Left lung (tissue), 14 donors: ENCODE data around the gene OR10AD1. TPM values are rescaled to one million over a fixed set of nuclear protein-coding genes. Genes with fewer than 3 reads are reported as not detected.
"Not testable (repeated sequence)": the region's sequence is repeated elsewhere in the genome, so short reads cannot be mapped to it uniquely, and the experiment has no call there.

Source experiments
- ATAC-seq: fragments of 200-7000 bp; cut with Tn5 transposase; one replicate; pipeline ENCODE4 v1.9.1; 2020; ENCODE audit warnings: moderate library complexity
- DNase-seq, 4 donors: peaks; one replicate each; pipeline ENCODE4 v3.0.0-alpha.2; 2013 to 2020
- H3K27ac ChIP-seq, 2 donors: fragments of 200-600 bp; sonication (generic) in 1 of 2; one replicate each; pipeline versions ENCODE4 v1.5.0 to v1.8.0; 2020 to 2021
- H3K27me3 ChIP-seq, 2 donors: fragments of 200-600 bp; sonication (generic) in 1 of 2; one replicate each; pipeline versions ENCODE4 v1.5.0 to v1.8.0; 2020 to 2021
- H3K36me3 ChIP-seq, 2 donors: fragments of 200-600 bp; sonication (generic) in 1 of 2; one replicate each; pipeline versions ENCODE4 v1.5.0 to v1.8.0; 2020 to 2021
- H3K4me1 ChIP-seq, 2 donors: fragments of 200-600 bp; one replicate each; pipeline ENCODE4 v1.8.0; 2021
- H3K4me3 ChIP-seq, 2 donors: fragments of 200-600 bp; sonication (generic) in 1 of 2; one replicate each; pipeline versions ENCODE4 v1.5.0 to v1.8.0; 2020 to 2021; ENCODE audit warnings: mild to moderate bottlenecking in 1 of 2
- H3K9me3 ChIP-seq, 2 donors: fragments of 200-600 bp; sonication (generic) in 1 of 2; one replicate each; pipeline versions ENCODE4 v1.5.0 to v1.8.0; 2020 to 2021
- CTCF ChIP-seq, 2 donors: fragments of 200-600 bp; sonication (generic) in 1 of 2; IDR thresholded peaks; one replicate each; pipeline versions ENCODE4 v1.5.0 to v1.8.0; 2021; ENCODE audit warnings: antibody characterized with exemption in 2 of 2
- intact Hi-C, 2 donors: fragments of 100-400 bp; cut with DNase I; formaldehyde crosslinking; loops; one replicate each; pipeline versions ENCODE4 v1.11.2 to v1.14.2; 2022
- long read RNA-seq, 12 donors: library from polyadenylated mRNA in 2 of 12; unstranded in 2 of 12; transcript quantifications; one replicate each; pipeline ENCODE4 v2.0.0 and lab custom pipeline, GENCODE V29; 2019 to 2026
- polyA plus RNA-seq, 6 donors: library from polyadenylated mRNA; unstranded; fragments of 120-200 nt; gene quantifications; one replicate each; pipeline ENCODE4 v1.2.1, GENCODE V29; 2013; ENCODE audit not compliant: insufficient read length in 6 of 6
- total RNA-seq, 2 donors: library from RNA; stranded (reverse); fragmentation: NEBNext Ultra II Directional; extraction: Animal tissue kit (Norgen Biotek cat#: 25700); gene quantifications; one replicate each; pipeline ENCODE4 v1.2.1, GENCODE V29; 2021
- donor health status: DM: no; HTN: yes; CAD: no.
- donor health status: DM: no; HTN: no; CAD: no.

Gene OR10AD1
- total RNA-seq (not detected), polyA plus RNA-seq (1 to 10 TPM in 3 of 6 donors, under 1 TPM in 3; 0.50 to 1.3 (median 0.89) TPM)
- long read RNA-seq, donor 1: 0 reads
- long read RNA-seq, donor 2, partial matches to known transcripts: 0 of 3 reads
- long read RNA-seq, donor 2, other reads (novel, unspliced or antisense): 0 of 3 reads
- long read RNA-seq, donor 3: 0 reads
- long read RNA-seq, donor 4: 0 reads
- long read RNA-seq, donor 5: 0 reads
- long read RNA-seq, donor 6: 0 reads
- long read RNA-seq, donor 7: 0 reads
- long read RNA-seq, donor 8: 0 reads
- long read RNA-seq, donor 9: 0 reads
- long read RNA-seq, donor 10: 0 reads
- long read RNA-seq, donor 11: 0 reads
- long read RNA-seq, donor 12: 0 reads

GRCh38 chr12:48203192-48203591 lies at the start of gene OR10AD1:
Gene OR10AD1, minus strand, starts transcription at chr12:48203292. Its CDS starts 0 bp downstream, at chr12:48203292.
- Histone ChIP-seq H3K36me3 (peaks cover 0 to 7% of the 10 kb centered on the region in 2 donors), H3K27ac (no peak within 1 kb of the TSS), H3K4me3 (no peak within 1 kb of the TSS), H3K9me3 (peaks cover 0 to 29% of the 10 kb centered on the region in 2 donors), H3K4me1 (peaks cover 7 to 27% of the 10 kb centered on the region in 2 donors), H3K27me3 (no peaks in the 10 kb centered on the region)
- TF ChIP-seq CTCF (IDR thresholded peaks at IDR 0.05): no peak
- DNase-seq (no peak), ATAC-seq (no peak)
- intact Hi-C loops: no loop called here

GRCh38 chr12:48247181-48247966 lies 44.3 kb upstream of the OR10AD1 start:
- ATAC-seq (no peak), DNase-seq (no peak)
- Histone ChIP-seq H3K4me1 (no peaks in the 10 kb centered on the region), H3K36me3 (no peaks in the 10 kb centered on the region), H3K4me3 (no peak overlapping the region), H3K27me3 (peaks cover 0 to 7% of the 10 kb centered on the region in 2 donors), H3K27ac (no peak overlapping the region), H3K9me3 (peaks cover 0 to 2% of the 10 kb centered on the region in 2 donors)
- no peak for TF ChIP-seq CTCF (IDR thresholded peaks at IDR 0.05)
- intact Hi-C loops: no loop called here

GRCh38 chr12:48237162-48237561 lies 34.1 kb upstream of the OR10AD1 start:
- Histone ChIP-seq H3K4me1 (no peaks in the 10 kb centered on the region), H3K27me3 (no peaks in the 10 kb centered on the region), H3K9me3 (peaks cover 0 to 6% of the 10 kb centered on the region in 2 donors), H3K36me3 (no peaks in the 10 kb centered on the region), H3K4me3 (no peak overlapping the region), H3K27ac (no peak overlapping the region)
- ATAC-seq: no peak
- DNase-seq: peak in 1 of 4 donors; percentile 31
- intact Hi-C loops: no loop called here
- no peak for TF ChIP-seq CTCF (IDR thresholded peaks at IDR 0.05)

- intact Hi-C loops: no loop called here
- TF ChIP-seq CTCF (IDR thresholded peaks at IDR 0.05): no peak
- Histone ChIP-seq H3K27ac (no peak overlapping the region), H3K9me3 (no peaks in the 10 kb centered on the region), H3K27me3 (no peaks in the 10 kb centered on the region), H3K4me3 (no peak overlapping the region), H3K4me1 (no peaks in the 10 kb centered on the region), H3K36me3 (no peaks in the 10 kb centered on the region)
- DNase-seq (no peak), ATAC-seq (no peak)
Measured at GRCh38 chr12:48235796-48236333, 32.8 kb upstream of the OR10AD1 start.

GRCh38 chr12:48231169-48231958 lies 28.3 kb upstream of the OR10AD1 start:
- H3K27me3 ChIP-seq, H3K36me3 ChIP-seq, intact Hi-C loops: not testable (repeated sequence)

GRCh38 chr12:48224533-48224932 lies 21.4 kb upstream of the OR10AD1 start:
- ATAC-seq, H3K9me3 ChIP-seq, DNase-seq, H3K4me3 ChIP-seq, H3K4me1 ChIP-seq, H3K27me3 ChIP-seq, intact Hi-C loops, H3K36me3 ChIP-seq, H3K27ac ChIP-seq: not testable (repeated sequence)

More at GRCh38 chr12:48231169-48231958, 28.3 kb upstream of the OR10AD1 start:
- DNase-seq, H3K9me3 ChIP-seq, H3K4me3 ChIP-seq, H3K4me1 ChIP-seq, H3K27ac ChIP-seq, ATAC-seq: not testable (repeated sequence)
